SK-N-SH treated with all-trans-retinoic acid at 6 μM for 48 hours (cell line): ENCODE measurements around the gene GPNMB.

Experiments
- ATAC-seq: fragments of 200-7000 bp; cut with Tn5 transposase; 3 replicates; pipeline ENCODE4 v1.9.1; 2020; ENCODE audit warnings: mild to moderate bottlenecking, moderate library complexity
- ARNTL ChIP-seq: fragments of 450-650 bp; formaldehyde crosslinking; IDR thresholded peaks from 2 replicates; pipeline ENCODE4 v1.5.0; 2020; ENCODE audit warnings: low read depth, mild to moderate bottlenecking, moderate library complexity, borderline replicate concordance
- BACH2 ChIP-seq: fragments of 250-450 bp; sonication (Bioruptor Pico); IDR thresholded peaks from 2 replicates; pipeline ENCODE4 v1.9.0; 2021; ENCODE audit warnings: mild to moderate bottlenecking, borderline replicate concordance
- CREB5 ChIP-seq: fragments of 250-450 bp; sonication (Bioruptor Pico); IDR thresholded peaks from 2 replicates; pipeline ENCODE4 v1.5.1; 2020; ENCODE audit warnings: low read depth, mild to moderate bottlenecking, moderate library complexity
- CSDC2 ChIP-seq: fragments of 250-450 bp; sonication (Bioruptor Pico); IDR thresholded peaks from 2 replicates; pipeline ENCODE4 v1.5.0; 2020; ENCODE audit warnings: mild to moderate bottlenecking, moderate library complexity
- CSRNP3 ChIP-seq: fragments of 250-450 bp; sonication (Bioruptor Pico); IDR thresholded peaks from 2 replicates; pipeline ENCODE4 v1.5.1; 2021; ENCODE audit warnings: mild to moderate bottlenecking, moderate library complexity
- ESRRG ChIP-seq: fragments of 250-450 bp; sonication (Bioruptor Pico); IDR thresholded peaks from 2 replicates; pipeline ENCODE4 v1.6.1; 2021; ENCODE audit warnings: mild to moderate bottlenecking
- GLIS3 ChIP-seq: fragments of 250-450 bp; sonication (Bioruptor Pico); IDR thresholded peaks from 2 replicates; pipeline ENCODE4 v1.5.0; 2020; ENCODE audit warnings: mild to moderate bottlenecking, moderate library complexity
- ISL1 ChIP-seq: fragments of 250-450 bp; sonication (Bioruptor Pico); IDR thresholded peaks from 2 replicates; pipeline ENCODE4 v2.1.2; 2022; ENCODE audit warnings: mild to moderate bottlenecking, moderate library complexity
- OSR1 ChIP-seq: fragments of 250-450 bp; sonication (Bioruptor Pico); IDR thresholded peaks from 2 replicates; pipeline ENCODE4 v1.8.0; 2022; ENCODE audit warnings: moderate library complexity, mild to moderate bottlenecking, inconsistent platforms
- PATZ1 ChIP-seq: fragments of 250-450 bp; sonication (Bioruptor Pico); IDR thresholded peaks from 2 replicates; pipeline ENCODE4 v1.8.0; 2020; ENCODE audit warnings: mild to moderate bottlenecking, moderate library complexity, borderline replicate concordance
- PPARA ChIP-seq: fragments of 250-450 bp; sonication (Bioruptor Pico); IDR thresholded peaks from 2 replicates; pipeline ENCODE4 v1.5.0; 2020; ENCODE audit warnings: mild to moderate bottlenecking, borderline replicate concordance
- RARB ChIP-seq: fragments of 250-450 bp; sonication (Bioruptor Pico); IDR thresholded peaks from 2 replicates; pipeline ENCODE4 v1.8.0; 2021; ENCODE audit warnings: mild to moderate bottlenecking, moderate library complexity
- SNAI2 ChIP-seq: fragments of 250-450 bp; sonication (Bioruptor Pico); IDR thresholded peaks from 2 replicates; pipeline ENCODE4 v1.5.0; 2020; ENCODE audit warnings: mild to moderate bottlenecking, moderate library complexity
- TCF4 ChIP-seq: fragments of 250-450 bp; sonication (Bioruptor Pico); IDR thresholded peaks from 2 replicates; pipeline ENCODE4 v1.8.0; 2021; ENCODE audit warnings: mild to moderate bottlenecking, moderate library complexity, borderline replicate concordance
- TOX ChIP-seq: fragments of 250-450 bp; sonication (Bioruptor Pico); IDR thresholded peaks from 2 replicates; pipeline ENCODE4 v1.8.0; 2021; ENCODE audit warnings: mild to moderate bottlenecking, moderate library complexity, borderline replicate concordance
- TSHZ2 ChIP-seq: fragments of 250-450 bp; sonication (Bioruptor Pico); IDR thresholded peaks from 2 replicates; pipeline ENCODE4 v1.5.0; 2020; ENCODE audit warnings: mild to moderate bottlenecking, moderate library complexity
- ZC3H10 ChIP-seq: fragments of 250-450 bp; sonication (Bioruptor Pico); IDR thresholded peaks from 2 replicates; pipeline ENCODE4 v1.5.1; 2021; ENCODE audit warnings: mild to moderate bottlenecking, moderate library complexity
- ZFP3 ChIP-seq: fragments of 250-450 bp; sonication (Bioruptor Pico); IDR thresholded peaks from 2 replicates; pipeline ENCODE4 v1.5.0; 2020; ENCODE audit warnings: mild to moderate bottlenecking, moderate library complexity
- ZNF565 ChIP-seq: fragments of 450-650 bp; formaldehyde crosslinking; conservative IDR thresholded peaks from 2 replicates; pipeline ENCODE4 v1.5.0; 2020; ENCODE audit warnings: low read depth, mild to moderate bottlenecking, moderate library complexity
- ZNF8 ChIP-seq: fragments of 450-650 bp; formaldehyde crosslinking; IDR thresholded peaks from 2 replicates; pipeline ENCODE4 v1.5.0; 2020; ENCODE audit warnings: mild to moderate bottlenecking, moderate library complexity

GPNMB gene

GRCh38 chr7:23273141-23273599 lies 26.6 kb downstream of the GPNMB start:
- peak; percentile 98 for ATAC-seq
- TF ChIP-seq TCF4 (CRISPR knock-in tag): peak; percentile 59; the same call in 1 of the 2 replicates
- peak; percentile 98; the same call in 1 of the 2 replicates for TF ChIP-seq SNAI2 (CRISPR knock-in tag)
- peak; percentile 67; the same call in 1 of the 2 replicates for TF ChIP-seq PATZ1 (CRISPR knock-in tag)
- TF ChIP-seq GLIS3 (CRISPR knock-in tag): peak; percentile 82; the same call in 1 of the 2 replicates
- TF ChIP-seq ZFP3 (CRISPR knock-in tag): peak; percentile 75; the same call in 1 of the 2 replicates
- no peak for TF ChIP-seq CSRNP3 (CRISPR knock-in tag)
- peak; percentile 76; the same call in 1 of the 2 replicates for TF ChIP-seq CREB5
- TF ChIP-seq RARB (CRISPR knock-in tag): no peak
- no peak for TF ChIP-seq ESRRG
- TF ChIP-seq CSDC2 (CRISPR knock-in tag): peak; percentile 69; the same call in 1 of the 2 replicates
- no peak for TF ChIP-seq OSR1 (CRISPR knock-in tag)
- TF ChIP-seq ISL1 (CRISPR knock-in tag): peak; percentile 97
- TF ChIP-seq TSHZ2 (CRISPR knock-in tag): peak; percentile 83; the same call in 1 of the 2 replicates
- no peak for TF ChIP-seq ZNF565 (CRISPR knock-in tag)
- peak; percentile 58 for TF ChIP-seq ZNF8 (CRISPR knock-in tag)
- TF ChIP-seq BACH2 (CRISPR knock-in tag): peak; percentile 15; the same call in 1 of the 2 replicates

GRCh38 chr7:23275912-23276311 lies 29.3 kb downstream of the GPNMB start:
- TF ChIP-seq TOX (CRISPR knock-in tag): no peak
- no peak for TF ChIP-seq ARNTL (CRISPR knock-in tag)
- no peak for TF ChIP-seq CSRNP3 (CRISPR knock-in tag)
- TF ChIP-seq SNAI2 (CRISPR knock-in tag): no peak
- no peak for TF ChIP-seq ZC3H10 (CRISPR knock-in tag)
- TF ChIP-seq ZNF565 (CRISPR knock-in tag): no peak
- no peak for ATAC-seq

GRCh38 chr7:23276376-23276775 lies 29.8 kb downstream of the GPNMB start:
- no peak for ATAC-seq
- no peak for TF ChIP-seq ZC3H10 (CRISPR knock-in tag)
- TF ChIP-seq ARNTL (CRISPR knock-in tag): no peak
- no peak for TF ChIP-seq TCF4 (CRISPR knock-in tag)
- TF ChIP-seq TSHZ2 (CRISPR knock-in tag): no peak
- no peak for TF ChIP-seq RARB (CRISPR knock-in tag)
- no peak for TF ChIP-seq ZNF565 (CRISPR knock-in tag)
- no peak for TF ChIP-seq PPARA
- TF ChIP-seq SNAI2 (CRISPR knock-in tag): no peak
- no peak for TF ChIP-seq CREB5
- TF ChIP-seq ISL1 (CRISPR knock-in tag): no peak
- TF ChIP-seq TOX (CRISPR knock-in tag): no peak
- TF ChIP-seq OSR1 (CRISPR knock-in tag): no peak
- no peak for TF ChIP-seq BACH2 (CRISPR knock-in tag)
- no peak for TF ChIP-seq PATZ1 (CRISPR knock-in tag)
